GM12878 (cell line): Measurements from ENCODE around the gene CRYGN. TPM values are rescaled to one million over a fixed set of nuclear protein-coding genes. Genes with fewer than 3 reads are reported as not detected.

Experiments
- ATAC-seq: fragments of 200-7000 bp; cut with Tn5 transposase; 3 replicates; pipeline ENCODE4 v1.9.1; 2020; ENCODE audit warnings: mild to moderate bottlenecking, moderate library complexity
- BruUV-seq: library from RNA; stranded (reverse); fragments of 400-500 nt; replicated peaks from 2 replicates; lab custom pipeline; 2021; lab: Mats Ljungman, UMichigan
- CTCF ChIA-PET: fragments of 300-600 bp; sonication (Branson Sonifier 250); formaldehyde crosslinking; extraction: SDS; loops from one replicate; lab custom pipeline; 2021; ENCODE audit warnings: inconsistent platforms; lab: Yijun Ruan, JAX
- POLR2A ChIA-PET: fragments of 350-600 bp; formaldehyde crosslinking; extraction: SDS; loops from one replicate; lab custom pipeline; 2021; ENCODE audit warnings: inconsistent platforms; lab: Charles Lee
- RAD21 ChIA-PET: fragments of 300-600 bp; sonication (Branson Sonifier 250); formaldehyde crosslinking; loops from one replicate; lab custom pipeline; 2023; ENCODE audit warnings: antibody characterized with exemption; ENCODE audit not compliant: unreplicated experiment; lab: Charles Lee
- SMC1A ChIA-PET: fragments of 300-600 bp; sonication (Branson Sonifier 250); formaldehyde crosslinking; loops from one replicate; lab custom pipeline; 2023; ENCODE audit not compliant: unreplicated experiment, uncharacterized antibody; lab: Charles Lee
- DNase-seq: peaks from one replicate; pipeline ENCODE4 v3.0.0-alpha.2; 2011; ENCODE audit warnings: low read depth, low spot score
- FAIRE-seq: peaks from 3 replicates; lab custom pipeline; 2011; peaks lifted over from hg19 to GRCh38; lab: Jason Lieb, UNC
- H2AFZ ChIP-seq: 2 replicates; pipeline ENCODE4 v1.6.0; 2011; ENCODE audit warnings: low read depth, low read length, control low read depth; ENCODE audit not compliant: control insufficient read depth
- H3K27ac ChIP-seq: 2 replicates; pipeline ENCODE4 v1.5.1; 2011; ENCODE audit warnings: control low read depth; ENCODE audit not compliant: control insufficient read depth, insufficient read depth
- H3K27me3 ChIP-seq, 2 experiments: replicated peaks in 1 of 2; 2 replicates each; pipeline versions ENCODE4 v1.6.0 to v1.6.1; 2011; ENCODE audit warnings: low read length in 1 of 2; ENCODE audit not compliant: control insufficient read depth in 2 of 2, insufficient read depth in 2 of 2
- H3K36me3 ChIP-seq, 2 experiments: 2 replicates each; pipeline ENCODE4 v1.5.1; 2011; ENCODE audit warnings: low read length in 1 of 2; ENCODE audit not compliant: control insufficient read depth in 2 of 2, insufficient read depth in 2 of 2
- H3K4me1 ChIP-seq: 2 replicates; pipeline ENCODE4 v1.6.1; 2011; ENCODE audit warnings: mild to moderate bottlenecking, low read length, moderate library complexity, mixed read lengths; ENCODE audit not compliant: control insufficient read depth, insufficient read depth
- H3K4me2 ChIP-seq: 2 replicates; pipeline ENCODE4 v1.6.0; 2011; ENCODE audit warnings: control low read depth; ENCODE audit not compliant: control insufficient read depth, insufficient read depth
- H3K4me3 ChIP-seq: fragments of 200-600 bp; sonication (generic); 2 replicates; pipeline ENCODE4 v1.5.1; 2016
- H3K79me2 ChIP-seq: 2 replicates; pipeline ENCODE4 v1.6.0; 2011; ENCODE audit warnings: low read length; ENCODE audit not compliant: control insufficient read depth, insufficient read depth
- H3K9ac ChIP-seq: 2 replicates; pipeline ENCODE4 v1.8.0; 2011; ENCODE audit warnings: low read length, control low read depth, mixed read lengths; ENCODE audit not compliant: control insufficient read depth, insufficient read depth
- H3K9me3 ChIP-seq: replicated peaks from 3 replicates; pipeline ENCODE4 v1.5.1; 2011; ENCODE audit warnings: mild to moderate bottlenecking, low read length; ENCODE audit not compliant: control insufficient read depth, insufficient read depth
- H4K20me1 ChIP-seq: 2 replicates; pipeline ENCODE4 v1.6.0; 2011; ENCODE audit not compliant: control insufficient read depth, insufficient read depth
- BHLHE40 ChIP-seq, 2 experiments: fragments of 450-650 bp in 1 of 2; IDR thresholded peaks; 2 replicates each; pipeline ENCODE4 v1.6.1; 2011 to 2017; ENCODE audit warnings: low read depth in 2 of 2, borderline replicate concordance in 1 of 2, improper control_type of control experiment in 1 of 2, low read length in 1 of 2, mild to moderate bottlenecking in 1 of 2
- CBX5 ChIP-seq: sonication (generic); IDR thresholded peaks from 2 replicates; pipeline ENCODE4 v1.6.1; 2016; ENCODE audit warnings: low read depth, moderate library complexity, mild to moderate bottlenecking, inconsistent platforms
- ESRRA ChIP-seq: IDR thresholded peaks from 2 replicates; pipeline ENCODE4 v1.6.1; 2012; ENCODE audit warnings: mild to moderate bottlenecking, low read length, improper control_type of control experiment
- HDAC2 ChIP-seq: fragments of 200-600 bp; sonication (generic); IDR thresholded peaks from 2 replicates; pipeline ENCODE4 v1.6.1; 2017
- HDAC6 ChIP-seq: fragments of 200-600 bp; sonication (generic); IDR thresholded peaks from one replicate; pipeline ENCODE4 v1.8.0; 2017; ENCODE audit warnings: antibody characterized with exemption; ENCODE audit not compliant: unreplicated experiment
- IKZF2 ChIP-seq, 2 experiments: fragments of 450-650 bp; IDR thresholded peaks; 2 replicates each; pipeline ENCODE4 v1.6.1; 2017; ENCODE audit warnings: mild to moderate bottlenecking in 2 of 2, moderate library complexity in 2 of 2
- JUND ChIP-seq: IDR thresholded peaks from 2 replicates; pipeline ENCODE4 v1.6.1; 2012; ENCODE audit warnings: low read depth, mild to moderate bottlenecking, low read length, improper control_type of control experiment, moderate library complexity
- KDM1A ChIP-seq: fragments of 200-600 bp; sonication (generic); IDR thresholded peaks from 2 replicates; pipeline ENCODE4 v1.6.1; 2016; ENCODE audit warnings: borderline replicate concordance
- NFIC ChIP-seq: IDR thresholded peaks from 2 replicates; pipeline ENCODE4 v1.6.1; 2012; ENCODE audit warnings: low read depth, mild to moderate bottlenecking, inconsistent platforms, low read length, moderate library complexity
- NFXL1 ChIP-seq: fragments of 450-650 bp; IDR thresholded peaks from 2 replicates; pipeline ENCODE4 v1.6.1; 2017; ENCODE audit warnings: antibody characterized with exemption, mild to moderate bottlenecking, borderline replicate concordance
- NR2C1 ChIP-seq: fragments of 450-650 bp; IDR thresholded peaks from 2 replicates; pipeline ENCODE4 v1.6.1; 2017; ENCODE audit warnings: antibody characterized with exemption, mild to moderate bottlenecking, moderate library complexity
- PRDM15 ChIP-seq: fragments of 450-650 bp; formaldehyde crosslinking; IDR thresholded peaks from 2 replicates; pipeline ENCODE4 v1.4.0; 2020; ENCODE audit warnings: mild to moderate bottlenecking, moderate library complexity
- SIN3A ChIP-seq: IDR thresholded peaks from 2 replicates; pipeline ENCODE4 v1.6.1; 2012; ENCODE audit warnings: low read depth, low read length, improper control_type of control experiment
- TARDBP ChIP-seq: IDR thresholded peaks from 2 replicates; pipeline ENCODE4 v1.6.1; 2016; ENCODE audit warnings: borderline replicate concordance
- ZBTB4 ChIP-seq: fragments of 450-650 bp; formaldehyde crosslinking; IDR thresholded peaks from 2 replicates; pipeline ENCODE4 v1.4.0; 2022; ENCODE audit warnings: mild to moderate bottlenecking, moderate library complexity
- ZNF207 ChIP-seq: fragments of 450-650 bp; IDR thresholded peaks from 2 replicates; pipeline ENCODE4 v1.6.1; 2014; ENCODE audit warnings: antibody characterized with exemption, mild to moderate bottlenecking, borderline replicate concordance
- ZNF274 ChIP-seq: IDR thresholded peaks from one replicate; pipeline ENCODE4 v1.8.0; 2011; ENCODE audit not compliant: insufficient read length, insufficient read depth
- WGBS: methylation state at CpG from one replicate; pipeline ENCODE4 v1.1.6; 2016; ENCODE audit warnings: low lambda C conversion rate; ENCODE audit not compliant: insufficient replicate concordance, insufficient coverage; ENCODE audit errors: missing lambda C conversion rate; 5-methylcytosine and 5-hydroxymethylcytosine counted together
- in situ Hi-C: fragments of 300-500 bp; cut with MboI; formaldehyde crosslinking; loops from 9 replicates; pipeline ENCODE4 v1.14.3; 2018; ENCODE audit warnings: mixed read lengths
- intact Hi-C: fragments of 100-400 bp; cut with micrococcal nuclease; formaldehyde crosslinking; loops from one replicate; pipeline ENCODE4 v1.14.2; 2022; ENCODE audit not compliant: unreplicated experiment
- polyA plus RNA-seq, 11 experiments: library from polyadenylated mRNA; depleted of rRNA in 4 of 11; unstranded in 6 of 11; stranded (reverse) in 5 of 11; fragments of >200 nt; fragmentation: Nextera tagmentation in 4 of 11; fragmentation: Illumina TruSeq in 1 of 11; extraction: Ambion mirVana in 4 of 11; extraction: Trizol in 1 of 11; gene quantifications; 1 replicate in 1 of 11; 2 replicates in 10 of 11; pipeline versions ENCODE4 v1.2.1 to v1.2.3, GENCODE V29; 2011 to 2016; ENCODE audit warnings: inconsistent platforms in 2 of 11, missing spikeins in 2 of 11, low read depth in 1 of 11
- total RNA-seq, 4 experiments: library from RNA; depleted of rRNA in 3 of 4; stranded (reverse); fragments of >200 nt in 3 of 4; fragmentation: Illumina TruSeq in 1 of 4; extraction: Trizol in 1 of 4; gene quantifications; 2 replicates each; pipeline versions ENCODE4 v1.2.1 to v1.2.3, GENCODE V29; 2013 to 2021

The CRYGN gene
- total and polyA plus RNA-seq, 10 of the 15 experiments (the other 5 are each of a cell fraction or from before 2014, with no cell fraction given): not detected

DNA sequence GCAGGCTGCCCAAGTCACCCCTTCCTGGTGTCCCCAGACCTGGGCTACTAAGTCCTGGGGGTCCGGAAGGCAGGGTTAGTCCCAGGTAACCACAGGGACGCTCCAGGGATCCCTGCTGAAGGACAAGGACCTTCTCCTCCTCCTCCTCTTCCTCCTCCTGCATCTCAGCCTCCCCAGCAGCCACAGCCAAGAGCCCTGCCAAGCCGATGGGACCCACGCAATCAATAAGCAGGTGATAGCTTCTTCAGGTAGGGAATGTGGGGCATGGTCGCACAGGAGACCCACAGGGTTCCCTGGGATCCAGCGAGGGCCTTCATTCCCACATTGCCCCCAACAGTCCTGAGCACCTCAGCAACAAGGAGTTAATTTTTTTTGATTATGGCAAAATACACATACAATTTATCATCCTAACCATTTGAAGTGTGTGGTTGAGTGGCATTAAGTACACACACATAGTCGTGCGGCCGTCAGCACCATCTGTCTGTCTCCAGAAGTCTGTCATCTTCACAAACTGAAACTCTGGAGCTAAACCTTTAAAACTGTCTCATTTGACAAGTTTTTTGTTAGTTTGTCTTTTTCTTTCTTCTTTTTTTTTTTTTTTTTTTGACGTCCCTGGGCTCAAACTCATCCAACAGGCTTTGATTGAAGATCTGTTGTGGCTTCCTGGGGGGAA lies 12.1 kb downstream of the CRYGN start:
- ATAC-seq: no peak

More for the DNA sequence above, 12.1 kb downstream of the CRYGN start:
- Histone ChIP-seq H3K4me2 (no peak overlapping the region), H3K9me3 (no peaks in the 10 kb centered on the region; the same call in 2 of the 3 replicates), H3K27me3 (no peaks in the 10 kb centered on the region; a peak in 1 of 4 replicates), H3K9ac (no peak overlapping the region), H3K79me2 (no peaks in the 10 kb centered on the region), H4K20me1 (no peaks in the 10 kb centered on the region), H3K4me1 (peaks cover 17% of the 10 kb centered on the region), H3K27ac (no peak overlapping the region), H3K36me3 (no peaks in the 10 kb centered on the region), H3K4me3 (no peak overlapping the region), H2AFZ (no peak overlapping the region)
- 51% methylated on average over 9 of the region's 10 CpGs for WGBS
- in situ Hi-C loops (no loop called here), intact Hi-C loops (no loop called here)
- DNase-seq (no peak), FAIRE-seq (no peak)
- SMC1A ChIA-PET: no interaction called here
- CTCF ChIA-PET: no interaction called here
- BruUV-seq: no TSS peak
- RAD21 ChIA-PET: no interaction called here
- POLR2A ChIA-PET: no interaction called here
- TF ChIP-seq NFIC (no peak), PRDM15 (CRISPR knock-in tag) (no peak), NR2C1 (no peak), BHLHE40 (IDR thresholded peaks at IDR 0.05; ENCODE audit: borderline replicate concordance in 1 of 2, low read depth in 2 of 2, low read length in 1 of 2) (no peak), HDAC6 (no peak), ESRRA (no peak), TARDBP (no peak), KDM1A (no peak), ZBTB4 (no peak), HDAC2 (no peak), IKZF2 (IDR thresholded peaks at IDR 0.05) (no peak), ZNF274 (no peak), CBX5 (no peak), SIN3A (no peak), NFXL1 (no peak), ZNF207 (no peak), JUND (no peak)
